Measurements from ENCODE around the gene CYB561.
"Not testable (repeated sequence)": the region's sequence is repeated elsewhere in the genome, so short reads cannot be mapped to it uniquely, and the experiment has no call there.

The CYB561 gene

GRCh38 chr17:63478814-63479494 lies 32.8 kb upstream of the CYB561 start:
- peak; percentile 85 for DNase-seq

GRCh38 chr17:63477480-63478440 lies 31.7 kb upstream of the CYB561 start:
- DNase-seq, result no peak

- peak; percentile 50 for DNase-seq
Measured at GRCh38 chr17:63476854-63477479, 30.9 kb upstream of the CYB561 start, which contains the start of gene ACE. ACE (plus strand) TSS chr17:63477061; CDS start chr17:63477095, 34 bp downstream.

- DNase-seq, result no peak
Measured at GRCh38 chr17:63476459-63476853, 30.4 kb upstream of the CYB561 start.

- DNase-seq, result no peak
Measured at GRCh38 chr17:63475491-63476412, 29.6 kb upstream of the CYB561 start.

- no peak for DNase-seq
Measured at GRCh38 chr17:63474586-63475460, 28.7 kb upstream of the CYB561 start.

GRCh38 chr17:63474174-63474573 lies 28.1 kb upstream of the CYB561 start:
- DNase-seq, result no peak

GRCh38 chr17:63468099-63468498 lies 22.0 kb upstream of the CYB561 start:
- DNase-seq, result not testable (repeated sequence)

GRCh38 chr17:63464691-63465236 lies 18.7 kb upstream of the CYB561 start:
- DNase-seq, result no peak

- no peak for DNase-seq
Measured at GRCh38 chr17:63463771-63464170, 17.7 kb upstream of the CYB561 start.

- no peak for DNase-seq
Measured at GRCh38 chr17:63460018-63460417, 13.9 kb upstream of the CYB561 start.

GRCh38 chr17:63458478-63458877 lies 12.4 kb upstream of the CYB561 start:
- DNase-seq, result no peak

GRCh38 chr17:63455417-63455816 lies 9.3 kb upstream of the CYB561 start:
- no peak for DNase-seq

GRCh38 chr17:63454915-63455314 lies 8.8 kb upstream of the CYB561 start:
- no peak for DNase-seq

GRCh38 chr17:63454357-63454756 lies 8.3 kb upstream of the CYB561 start:
- DNase-seq, result not testable (repeated sequence)

GRCh38 chr17:63452962-63453551 lies 7.0 kb upstream of the CYB561 start:
- no peak for DNase-seq

- no peak for DNase-seq
Measured at GRCh38 chr17:63452046-63452961, 6.2 kb upstream of the CYB561 start.

- no peak for DNase-seq
Measured at GRCh38 chr17:63451150-63451549, 5.0 kb upstream of the CYB561 start.

- DNase-seq, result no peak
Measured at GRCh38 chr17:63450551-63450950, 4.4 kb upstream of the CYB561 start.
